Urinary bladder (tissue), 4 donors: ENCODE measurements around the gene KIAA0232. TPM values are rescaled to one million over a fixed set of nuclear protein-coding genes. Genes with fewer than 3 reads are reported as not detected.

Source experiments
- DNase-seq: peaks from one replicate; pipeline ENCODE4 v3.0.0-alpha.2; 2015; ENCODE audit errors: extremely low spot score
- H3K27ac ChIP-seq: one replicate; pipeline ENCODE4 v1.5.1; 2013; ENCODE audit warnings: low read depth, mild to moderate bottlenecking, moderate library complexity
- H3K36me3 ChIP-seq: one replicate; pipeline ENCODE4 v1.6.1; 2013; ENCODE audit warnings: mild to moderate bottlenecking, moderate library complexity; ENCODE audit not compliant: insufficient read depth
- H3K4me1 ChIP-seq: one replicate; pipeline ENCODE4 v1.6.1; 2013; ENCODE audit warnings: mild to moderate bottlenecking, moderate library complexity; ENCODE audit not compliant: insufficient read depth
- H3K4me3 ChIP-seq: one replicate; pipeline ENCODE4 v1.5.1; 2013; ENCODE audit warnings: low read depth, low read length
- WGBS: extraction: QIAGEN DNeasy Blood & Tissue Kit; methylation state at CpG from one replicate; pipeline ENCODE4 v1.1.7; 2013; 5-methylcytosine and 5-hydroxymethylcytosine counted together
- polyA plus RNA-seq: library from polyadenylated mRNA; stranded (reverse); fragments of 200-250 nt; gene quantifications from one replicate; pipeline ENCODE4 v1.2.3, GENCODE V29; 2013
- total RNA-seq: library from RNA; depleted of rRNA; stranded (reverse); fragments of >200 nt; gene quantifications from one replicate; pipeline ENCODE4 v1.2.3, GENCODE V29; 2014
- donor health status: healthy with polysubstance abuse.
- donor health status: healthy.

KIAA0232 gene
- total and polyA plus RNA-seq, 2 donors: 18.8 to 32.8 TPM

- Histone ChIP-seq H3K4me3 (no peak overlapping the region), H3K4me1 (no peaks in the 10 kb centered on the region), H3K36me3 (peaks cover 2% of the 10 kb centered on the region), H3K27ac (no peak overlapping the region)
- WGBS: 60% methylated on average over 3 of the region's 3 CpGs
- no peak for DNase-seq
Measured at GRCh38 chr4:6920171-6920570, 137.6 kb downstream of the KIAA0232 start.

DNA sequence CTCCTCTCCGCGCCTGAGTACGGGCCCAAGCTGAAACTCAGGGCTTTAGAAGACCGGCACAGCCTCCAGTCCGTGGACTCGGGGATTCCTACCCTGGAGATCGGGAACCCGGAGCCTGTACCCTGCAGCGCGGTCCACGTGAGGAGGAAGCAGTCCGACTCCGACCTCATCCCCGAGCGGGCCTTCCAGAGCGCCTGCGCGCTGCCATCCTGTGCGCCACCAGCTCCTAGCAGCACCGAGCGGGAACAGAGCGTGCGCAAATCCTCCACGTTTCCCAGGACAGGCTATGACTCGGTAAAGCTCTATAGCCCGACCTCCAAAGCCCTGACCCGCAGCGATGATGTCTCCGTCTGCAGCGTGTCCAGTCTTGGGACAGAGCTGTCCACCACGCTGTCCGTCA, 141.0 kb downstream of the KIAA0232 start:
- WGBS: 98% methylated on average over 32 of the region's 32 CpGs
- H3K4me3 ChIP-seq: no peak overlapping the region

GRCh38 chr4:6924361-6924779, 141.8 kb downstream of the KIAA0232 start:
- WGBS: 94% methylated on average over 12 of the region's 12 CpGs
- DNase-seq: no peak
- H3K27ac ChIP-seq: no peak overlapping the region

More for the DNA sequence above, 141.0 kb downstream of the KIAA0232 start:
- H3K4me1 ChIP-seq: peaks cover 1% of the 10 kb centered on the region
- DNase-seq: no peak
- H3K27ac ChIP-seq: no peak overlapping the region
- H3K36me3 ChIP-seq: peaks cover 2% of the 10 kb centered on the region

DNA sequence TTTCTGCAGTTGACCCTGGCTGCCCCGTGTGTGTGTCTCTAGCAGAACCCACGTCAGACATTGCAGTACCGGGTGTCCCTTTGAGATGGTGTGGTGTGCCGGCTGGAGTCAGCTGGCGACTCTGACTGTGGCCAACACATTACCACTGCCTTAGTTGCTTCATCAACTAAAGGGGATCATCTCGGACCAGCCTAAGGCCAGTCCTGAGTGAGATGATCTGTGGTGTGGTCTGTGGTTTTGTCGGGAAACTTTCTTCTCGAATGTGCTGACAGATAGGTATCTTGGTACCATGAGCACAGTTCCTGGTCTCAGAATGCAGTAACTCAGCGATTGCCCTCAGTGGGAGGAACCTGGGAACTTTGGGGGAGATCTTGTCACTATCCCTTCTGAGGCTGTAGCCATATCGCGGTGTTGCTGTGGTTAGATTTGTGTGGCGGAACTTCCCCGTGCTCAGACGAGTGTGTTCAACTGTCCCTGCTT, 142.9 kb downstream of the KIAA0232 start:
- Histone ChIP-seq H3K4me1 (peaks cover 1% of the 10 kb centered on the region), H3K27ac (no peak overlapping the region), H3K36me3 (peaks cover 2% of the 10 kb centered on the region), H3K4me3 (no peak overlapping the region)
- DNase-seq: no peak
- 85% methylated on average over 14 of the region's 14 CpGs for WGBS

More at GRCh38 chr4:6924361-6924779, 141.8 kb downstream of the KIAA0232 start:
- peaks cover 2% of the 10 kb centered on the region for H3K36me3 ChIP-seq
- peaks cover 1% of the 10 kb centered on the region for H3K4me1 ChIP-seq
- no peak overlapping the region for H3K4me3 ChIP-seq

DNA sequence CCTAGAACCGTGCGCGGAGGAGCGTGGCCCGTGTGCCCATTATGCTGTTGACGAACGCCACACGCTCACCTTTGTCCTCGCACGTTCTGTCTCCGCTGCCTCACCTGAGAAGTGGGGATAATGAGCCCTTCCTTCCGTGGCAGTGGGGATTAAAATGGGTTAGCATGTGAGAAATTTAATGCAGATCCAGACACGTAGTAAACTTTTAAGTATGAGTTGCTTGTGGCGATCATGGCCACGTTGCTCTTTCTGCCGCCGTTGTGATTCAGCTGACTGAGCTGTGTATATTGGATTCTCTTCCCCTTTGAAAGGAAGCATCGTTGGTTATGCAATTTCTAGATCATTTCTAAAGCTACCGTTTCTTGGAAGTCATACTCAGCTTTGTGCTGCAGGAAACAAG, 143.6 kb downstream of the KIAA0232 start:
- Histone ChIP-seq H3K27ac (no peak overlapping the region), H3K4me1 (peaks cover 1% of the 10 kb centered on the region), H3K36me3 (peaks cover 2% of the 10 kb centered on the region), H3K4me3 (no peak overlapping the region)
- WGBS: 89% methylated on average over 19 of the region's 19 CpGs
- DNase-seq: no peak

GRCh38 chr4:6926681-6927478, 144.4 kb downstream of the KIAA0232 start:
- Histone ChIP-seq H3K4me3 (no peak overlapping the region), H3K4me1 (peaks cover 1% of the 10 kb centered on the region), H3K27ac (no peak overlapping the region), H3K36me3 (peaks cover 2% of the 10 kb centered on the region)
- DNase-seq: no peak
- 51% methylated on average over 13 of the region's 13 CpGs for WGBS

DNA sequence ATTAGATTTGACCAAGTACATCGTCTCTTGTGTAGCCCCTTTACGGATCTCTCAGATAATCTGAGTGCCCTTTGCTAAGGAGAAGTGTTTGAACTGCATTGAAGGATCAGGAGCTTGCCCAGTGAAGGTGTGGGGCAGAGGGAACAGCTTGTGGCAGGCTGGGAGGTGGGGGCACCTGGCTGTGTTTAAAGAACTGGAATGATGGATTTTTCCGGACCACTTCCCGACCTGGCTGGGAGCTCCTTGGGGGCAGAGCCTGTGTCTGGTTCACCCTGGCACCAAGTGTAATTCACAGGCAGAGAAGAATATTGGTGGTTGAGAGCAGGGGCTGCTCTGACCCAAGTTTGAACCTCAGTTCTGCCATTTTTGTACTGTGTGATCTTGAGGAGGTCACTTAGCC, 145.6 kb downstream of the KIAA0232 start:
- Histone ChIP-seq H3K4me3 (no peak overlapping the region), H3K36me3 (peaks cover 2% of the 10 kb centered on the region), H3K27ac (no peak overlapping the region), H3K4me1 (peaks cover 1% of the 10 kb centered on the region)
- 92% methylated on average over 4 of the region's 4 CpGs for WGBS
- DNase-seq: no peak

DNA sequence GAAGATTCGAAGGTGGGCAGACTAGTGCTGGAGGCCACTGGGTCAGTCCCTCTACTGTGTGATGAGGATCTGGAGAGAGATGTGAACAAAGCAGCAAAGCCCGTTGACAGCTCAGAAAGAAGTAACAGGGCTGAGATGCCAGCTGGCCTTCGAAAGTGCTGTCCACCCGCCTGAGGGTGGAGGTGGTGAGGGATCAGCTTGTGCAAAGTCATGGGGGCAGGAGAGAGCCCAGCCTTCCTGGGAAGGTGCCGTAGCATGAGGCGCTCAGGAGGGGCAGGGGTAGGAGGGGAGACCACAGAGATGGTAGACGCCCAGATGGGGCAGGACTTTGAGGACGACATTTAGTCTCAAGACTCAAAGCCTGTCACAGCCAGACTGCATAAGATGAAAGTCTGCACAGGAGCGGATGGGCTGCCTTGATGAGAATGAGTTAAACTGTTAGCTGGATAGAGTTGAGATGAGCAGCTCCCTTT, 146.8 kb downstream of the KIAA0232 start:
- no peak for DNase-seq
- Histone ChIP-seq H3K27ac (no peak overlapping the region), H3K36me3 (no peaks in the 10 kb centered on the region), H3K4me1 (peaks cover 1% of the 10 kb centered on the region), H3K4me3 (no peak overlapping the region)
- WGBS: 70% methylated on average over 9 of the region's 9 CpGs

- Histone ChIP-seq H3K27ac (no peak overlapping the region), H3K36me3 (no peaks in the 10 kb centered on the region), H3K4me1 (peaks cover 1% of the 10 kb centered on the region), H3K4me3 (no peak overlapping the region)
- no peak for DNase-seq
- WGBS: 68% methylated on average over 15 of the region's 15 CpGs
Measured at GRCh38 chr4:6929812-6930464, 147.4 kb downstream of the KIAA0232 start.

- 98% methylated on average over 3 of the region's 3 CpGs for WGBS
- no peak overlapping the region for H3K27ac ChIP-seq
- no peak for DNase-seq
- peaks cover 1% of the 10 kb centered on the region for H3K4me1 ChIP-seq
- H3K4me3 ChIP-seq: no peak overlapping the region
- no peaks in the 10 kb centered on the region for H3K36me3 ChIP-seq
Measured at GRCh38 chr4:6932475-6932874, 149.9 kb downstream of the KIAA0232 start.

GRCh38 chr4:6932918-6933317, 150.4 kb downstream of the KIAA0232 start:
- WGBS: 81% methylated on average over 3 of the region's 3 CpGs
- no peak overlapping the region for H3K27ac ChIP-seq
- H3K4me3 ChIP-seq: no peak overlapping the region
- no peak for DNase-seq
- no peaks in the 10 kb centered on the region for H3K36me3 ChIP-seq
- H3K4me1 ChIP-seq: no peaks in the 10 kb centered on the region
